SJSA1 (cell line): ENCODE data around the gene IRF8. TPM values are rescaled to one million over a fixed set of nuclear protein-coding genes. Genes with fewer than 3 reads are reported as not detected.
"Not testable (repeated sequence)": the region's sequence is repeated elsewhere in the genome, so short reads cannot be mapped to it uniquely, and the experiment has no call there.

Experiments
- DNase-seq, 2 experiments: peaks; one replicate each; pipeline ENCODE4 v3.0.0-alpha.2; 2015 to 2020; ENCODE audit warnings: low spot score in 2 of 2, low read depth in 1 of 2
- H3K27ac ChIP-seq: fragments of 250-450 bp; sonication (Bioruptor Pico); 2 replicates; pipeline ENCODE4 v1.5.1; 2020; ENCODE audit warnings: mild to moderate bottlenecking, moderate library complexity
- H3K27me3 ChIP-seq: fragments of 250-450 bp; sonication (Bioruptor Pico); replicated peaks from 2 replicates; pipeline ENCODE4 v1.5.1; 2020; ENCODE audit warnings: mild to moderate bottlenecking, moderate library complexity
- H3K36me3 ChIP-seq: fragments of 250-450 bp; sonication (Bioruptor Pico); 2 replicates; pipeline ENCODE4 v1.5.1; 2020; ENCODE audit warnings: mild to moderate bottlenecking
- H3K4me1 ChIP-seq: fragments of 250-450 bp; sonication (Bioruptor Pico); replicated peaks from 2 replicates; pipeline ENCODE4 v1.6.1; 2021; ENCODE audit warnings: mild to moderate bottlenecking
- H3K4me3 ChIP-seq: fragments of 250-450 bp; sonication (Bioruptor Pico); 2 replicates; pipeline ENCODE4 v1.5.1; 2020; ENCODE audit warnings: mild to moderate bottlenecking
- H3K9me3 ChIP-seq: fragments of 250-450 bp; sonication (Bioruptor Pico); replicated peaks from 2 replicates; pipeline ENCODE4 v1.5.1; 2020; ENCODE audit warnings: mild to moderate bottlenecking
- total RNA-seq: library from RNA; depleted of rRNA; stranded (reverse); fragments of >200 nt; shearing (Covaris generic); gene quantifications from 2 replicates; pipeline ENCODE4 v1.2.3, GENCODE V29; 2014

The IRF8 gene
- total RNA-seq, 1 experiment from 2014 or later = 1.1 TPM

- no peaks in the 10 kb centered on the region for H3K4me1 ChIP-seq
- DNase-seq = no peak
- H3K4me3 ChIP-seq = no peak overlapping the region
- no peaks in the 10 kb centered on the region for H3K9me3 ChIP-seq
- no peak overlapping the region for H3K27ac ChIP-seq
- H3K36me3 ChIP-seq = no peaks in the 10 kb centered on the region
- peaks cover 4% of the 10 kb centered on the region; the same call in 1 of the 2 replicates for H3K27me3 ChIP-seq
Observed at GRCh38 chr16:85934210-85934609, 35.2 kb downstream of the IRF8 start.

GRCh38 chr16:85935391-85935973, 36.5 kb downstream of the IRF8 start:
- no peaks in the 10 kb centered on the region for H3K4me1 ChIP-seq
- no peak overlapping the region for H3K27ac ChIP-seq
- H3K9me3 ChIP-seq = no peaks in the 10 kb centered on the region
- H3K27me3 ChIP-seq = peaks cover 4% of the 10 kb centered on the region; the same call in 1 of the 2 replicates
- H3K36me3 ChIP-seq = no peaks in the 10 kb centered on the region
- H3K4me3 ChIP-seq = no peak overlapping the region
- DNase-seq = no peak

- Histone ChIP-seq H3K4me1 (no peaks in the 10 kb centered on the region), H3K9me3 (no peaks in the 10 kb centered on the region), H3K27ac (no peak overlapping the region), H3K27me3 (peaks cover 4% of the 10 kb centered on the region; the same call in 1 of the 2 replicates), H3K4me3 (no peak overlapping the region), H3K36me3 (no peaks in the 10 kb centered on the region)
- DNase-seq = no peak
Observed at GRCh38 chr16:85935974-85936760, 37.2 kb downstream of the IRF8 start.

GRCh38 chr16:85936816-85937215, 37.9 kb downstream of the IRF8 start:
- Histone ChIP-seq H3K27ac (no peak overlapping the region), H3K4me3 (no peak overlapping the region), H3K4me1 (no peaks in the 10 kb centered on the region), H3K36me3 (no peaks in the 10 kb centered on the region), H3K9me3 (no peaks in the 10 kb centered on the region), H3K27me3 (peaks cover 4% of the 10 kb centered on the region; the same call in 1 of the 2 replicates)
- DNase-seq = no peak

GRCh38 chr16:85940214-85940613, 41.3 kb downstream of the IRF8 start:
- H3K27me3 ChIP-seq = peaks cover 8% of the 10 kb centered on the region; the same call in 1 of the 2 replicates
- H3K27ac ChIP-seq = no peak overlapping the region
- H3K4me3 ChIP-seq = no peak overlapping the region
- H3K4me1 ChIP-seq = no peaks in the 10 kb centered on the region
- H3K9me3 ChIP-seq = no peaks in the 10 kb centered on the region
- no peak for DNase-seq
- H3K36me3 ChIP-seq = no peaks in the 10 kb centered on the region

GRCh38 chr16:85941863-85942644, 43.1 kb downstream of the IRF8 start:
- no peak overlapping the region for H3K27ac ChIP-seq
- DNase-seq = no peak
- H3K27me3 ChIP-seq = 0 out of 2 replicates have a peak, but pooled peaks cover 6% of the 10 kb centered on the region
- H3K36me3 ChIP-seq = no peaks in the 10 kb centered on the region
- H3K4me3 ChIP-seq = no peak overlapping the region
- no peaks in the 10 kb centered on the region for H3K4me1 ChIP-seq
- no peaks in the 10 kb centered on the region for H3K9me3 ChIP-seq

GRCh38 chr16:85942659-85943058, 43.7 kb downstream of the IRF8 start:
- not testable (repeated sequence) for H3K4me3 ChIP-seq

GRCh38 chr16:85943711-85944110, 44.7 kb downstream of the IRF8 start:
- Histone ChIP-seq H3K36me3 (no peaks in the 10 kb centered on the region), H3K9me3 (no peaks in the 10 kb centered on the region), H3K4me1 (no peaks in the 10 kb centered on the region), H3K27me3 (peaks cover 6% of the 10 kb centered on the region; the same call in 1 of the 2 replicates), H3K4me3 (no peak overlapping the region), H3K27ac (no peak overlapping the region)
- no peak for DNase-seq

More at GRCh38 chr16:85942659-85943058, 43.7 kb downstream of the IRF8 start:
- not testable (repeated sequence) for DNase-seq, H3K4me1 ChIP-seq, H3K27me3 ChIP-seq, H3K36me3 ChIP-seq, H3K27ac ChIP-seq, H3K9me3 ChIP-seq

- no peaks in the 10 kb centered on the region for H3K4me1 ChIP-seq
- no peak overlapping the region for H3K27ac ChIP-seq
- DNase-seq = no peak
- no peaks in the 10 kb centered on the region for H3K36me3 ChIP-seq
- H3K9me3 ChIP-seq = no peaks in the 10 kb centered on the region
- peaks cover 9% of the 10 kb centered on the region; the same call in 1 of the 2 replicates for H3K27me3 ChIP-seq
- no peak overlapping the region for H3K4me3 ChIP-seq
Observed at GRCh38 chr16:85944572-85945423, 45.8 kb downstream of the IRF8 start.

- no peak overlapping the region for H3K4me3 ChIP-seq
- peaks cover 11% of the 10 kb centered on the region for H3K27me3 ChIP-seq
- H3K27ac ChIP-seq = no peak overlapping the region
- DNase-seq = no peak
- H3K9me3 ChIP-seq = no peaks in the 10 kb centered on the region
- H3K4me1 ChIP-seq = no peaks in the 10 kb centered on the region
- no peaks in the 10 kb centered on the region for H3K36me3 ChIP-seq
Observed at GRCh38 chr16:85945424-85945751, 46.4 kb downstream of the IRF8 start.

GRCh38 chr16:85946541-85947124, 47.7 kb downstream of the IRF8 start:
- no peak overlapping the region for H3K4me3 ChIP-seq
- H3K4me1 ChIP-seq = no peaks in the 10 kb centered on the region
- H3K27me3 ChIP-seq = peaks cover 18% of the 10 kb centered on the region
- no peak overlapping the region for H3K27ac ChIP-seq
- no peaks in the 10 kb centered on the region for H3K9me3 ChIP-seq
- no peaks in the 10 kb centered on the region for H3K36me3 ChIP-seq
- DNase-seq = no peak

- peaks cover 18% of the 10 kb centered on the region for H3K27me3 ChIP-seq
- H3K36me3 ChIP-seq = no peaks in the 10 kb centered on the region
- no peak overlapping the region for H3K27ac ChIP-seq
- DNase-seq = no peak
- no peak overlapping the region for H3K4me3 ChIP-seq
- H3K4me1 ChIP-seq = no peaks in the 10 kb centered on the region
- H3K9me3 ChIP-seq = no peaks in the 10 kb centered on the region
Observed at GRCh38 chr16:85947230-85948137, 48.5 kb downstream of the IRF8 start.
